ENCODE measurements around the gene GRHL1. TPM values are rescaled to one million over a fixed set of nuclear protein-coding genes. Genes with fewer than 3 reads are reported as not detected.

GRHL1 gene
- total RNA-seq, 1 experiment from 2014 or later: 2.7 TPM

GRCh38 chr2:10046931-10047330, 95.4 kb downstream of the GRHL1 start:
- CTCF ChIA-PET: interaction anchor here (0.7 to 3.5 kb wide), 9 partner anchors 11 to 248 kb away, joined by 3 to 36 read pairs (median 6); no protein-coding TSS in a partner anchor
- no peak for ATAC-seq
- Mint-ChIP-seq H3K4me1 (peaks cover 4% of the 10 kb centered on the region; the same call in 1 of the 2 replicates), H3K36me3 (peaks cover 17% of the 10 kb centered on the region), H3K27ac (peak overlapping the region; percentile 73), H3K27me3 (ENCODE audit: low read depth) (peaks cover 22% of the 10 kb centered on the region), H3K4me3 (no peak overlapping the region), H3K9me3 (no peaks in the 10 kb centered on the region)
- TF ChIP-seq, protein P1, sequence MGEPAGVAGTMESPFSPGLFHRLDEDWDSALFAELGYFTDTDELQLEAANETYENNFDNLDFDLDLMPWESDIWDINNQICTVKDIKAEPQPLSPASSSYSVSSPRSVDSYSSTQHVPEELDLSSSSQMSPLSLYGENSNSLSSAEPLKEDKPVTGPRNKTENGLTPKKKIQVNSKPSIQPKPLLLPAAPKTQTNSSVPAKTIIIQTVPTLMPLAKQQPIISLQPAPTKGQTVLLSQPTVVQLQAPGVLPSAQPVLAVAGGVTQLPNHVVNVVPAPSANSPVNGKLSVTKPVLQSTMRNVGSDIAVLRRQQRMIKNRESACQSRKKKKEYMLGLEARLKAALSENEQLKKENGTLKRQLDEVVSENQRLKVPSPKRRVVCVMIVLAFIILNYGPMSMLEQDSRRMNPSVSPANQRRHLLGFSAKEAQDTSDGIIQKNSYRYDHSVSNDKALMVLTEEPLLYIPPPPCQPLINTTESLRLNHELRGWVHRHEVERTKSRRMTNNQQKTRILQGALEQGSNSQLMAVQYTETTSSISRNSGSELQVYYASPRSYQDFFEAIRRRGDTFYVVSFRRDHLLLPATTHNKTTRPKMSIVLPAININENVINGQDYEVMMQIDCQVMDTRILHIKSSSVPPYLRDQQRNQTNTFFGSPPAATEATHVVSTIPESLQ (CRISPR knock-in tag; IDR thresholded peaks at IDR 0.05): no peak
- no peak for TF ChIP-seq SMAD3 (CRISPR knock-in tag; IDR thresholded peaks at IDR 0.05; ENCODE audit: borderline replicate concordance)
- TF ChIP-seq SP1 (CRISPR knock-in tag; conservative IDR thresholded peaks at IDR 0.05): no peak
- TF ChIP-seq PRRX2 (CRISPR knock-in tag; IDR thresholded peaks at IDR 0.05): no peak
- TF ChIP-seq, protein P2, sequence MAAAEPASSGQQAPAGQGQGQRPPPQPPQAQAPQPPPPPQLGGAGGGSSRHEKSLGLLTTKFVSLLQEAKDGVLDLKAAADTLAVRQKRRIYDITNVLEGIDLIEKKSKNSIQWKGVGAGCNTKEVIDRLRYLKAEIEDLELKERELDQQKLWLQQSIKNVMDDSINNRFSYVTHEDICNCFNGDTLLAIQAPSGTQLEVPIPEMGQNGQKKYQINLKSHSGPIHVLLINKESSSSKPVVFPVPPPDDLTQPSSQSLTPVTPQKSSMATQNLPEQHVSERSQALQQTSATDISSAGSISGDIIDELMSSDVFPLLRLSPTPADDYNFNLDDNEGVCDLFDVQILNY (CRISPR knock-in tag; IDR thresholded peaks at IDR 0.05): no peak
- no peak for TF ChIP-seq NR2C2 (CRISPR knock-in tag; IDR thresholded peaks at IDR 0.05)
- TF ChIP-seq ZNF281 (CRISPR knock-in tag; IDR thresholded peaks at IDR 0.05): no peak
- DNase-seq (ENCODE audit: low spot score): no peak
- POLR2A ChIA-PET: no interaction called here

DNA sequence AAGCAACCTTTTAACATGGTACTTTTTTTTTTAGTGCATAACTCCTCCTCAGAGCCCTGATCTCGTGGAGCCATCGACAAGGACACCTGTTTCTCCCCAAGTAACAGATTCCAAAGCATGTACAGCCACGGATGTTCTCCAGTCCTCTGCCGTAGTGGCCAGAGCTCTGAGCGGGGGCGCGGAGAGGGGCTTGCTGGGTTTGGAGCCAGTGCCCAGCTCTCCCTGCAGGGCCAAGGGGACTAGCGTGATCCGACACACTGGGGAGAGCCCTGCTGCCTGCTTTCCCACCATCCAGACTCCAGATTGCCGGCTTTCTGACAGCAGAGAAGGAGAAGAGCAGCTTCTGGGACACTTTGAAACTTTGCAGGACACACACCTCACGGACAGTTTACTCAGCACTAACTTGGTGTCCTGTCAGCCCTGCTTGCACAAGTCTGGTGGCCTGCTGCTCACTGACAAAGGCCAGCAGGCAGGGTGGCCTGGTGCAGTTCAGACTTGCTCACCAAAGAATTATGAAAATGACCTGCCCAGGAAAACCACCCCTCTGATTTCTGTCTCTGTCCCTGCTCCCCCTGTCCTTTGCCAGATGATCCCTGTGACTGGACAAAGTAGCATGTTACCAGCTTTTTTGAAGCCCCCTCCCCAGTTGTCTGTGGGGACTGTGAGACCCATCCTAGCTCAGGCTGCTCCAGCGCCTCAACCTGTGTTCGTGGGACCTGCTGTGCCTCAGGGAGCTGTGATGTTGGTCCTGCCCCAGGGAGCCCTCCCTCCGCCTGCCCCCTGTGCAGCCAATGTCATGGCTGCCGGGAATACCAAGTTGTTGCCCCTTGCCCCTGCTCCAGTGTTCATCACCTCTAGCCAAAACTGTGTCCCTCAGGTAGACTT, 96.4 kb downstream of the GRHL1 start:
- CTCF ChIA-PET: interaction anchor here (0.6 to 3.5 kb wide), 25 partner anchors 10 to 574 kb away, joined by 3 to 36 read pairs (median 5); partner anchors contain the start of gene TAF1B
- DNase-seq (ENCODE audit: low spot score): no peak
- no peak overlapping the region for H3K27ac Mint-ChIP-seq
- H3K36me3 Mint-ChIP-seq: peaks cover 25% of the 10 kb centered on the region
- no peak for ATAC-seq
- POLR2A ChIA-PET: interaction anchor here (1.0 kb wide), 1 partner anchor 10 kb away, joined by 4 read pairs; no protein-coding TSS in a partner anchor
- H3K9me3 Mint-ChIP-seq: no peaks in the 10 kb centered on the region
- H3K4me1 Mint-ChIP-seq: no peaks in the 10 kb centered on the region
- TF ChIP-seq IRF2 (CRISPR knock-in tag; IDR thresholded peaks at IDR 0.05; ENCODE audit: borderline replicate concordance, low read depth) (no peak), OVOL2 (CRISPR knock-in tag; IDR thresholded peaks at IDR 0.05; ENCODE audit: borderline replicate concordance) (no peak), ZNF263 (CRISPR knock-in tag; IDR thresholded peaks at IDR 0.05; ENCODE audit: low read depth) (no peak), PREB (CRISPR knock-in tag; IDR thresholded peaks at IDR 0.05; ENCODE audit: borderline replicate concordance) (no peak), CBFB (CRISPR knock-in tag; IDR thresholded peaks at IDR 0.05; ENCODE audit: low read depth) (no peak), ETV6 (CRISPR knock-in tag; IDR thresholded peaks at IDR 0.05) (no peak), SP1 (CRISPR knock-in tag; conservative IDR thresholded peaks at IDR 0.05) (no peak), TP53 (CRISPR knock-in tag; IDR thresholded peaks at IDR 0.05) (no peak), NFATC4 (CRISPR knock-in tag; IDR thresholded peaks at IDR 0.05) (no peak), SOX15 (CRISPR knock-in tag; IDR thresholded peaks at IDR 0.05) (no peak), GTF2I (CRISPR knock-in tag; conservative IDR thresholded peaks at IDR 0.05) (no peak), FOXJ3 (CRISPR knock-in tag; IDR thresholded peaks at IDR 0.05; ENCODE audit: borderline replicate concordance) (no peak), MYBL2 (CRISPR knock-in tag; IDR thresholded peaks at IDR 0.05) (no peak), NR3C1 (CRISPR knock-in tag; conservative IDR thresholded peaks at IDR 0.05; ENCODE audit: low read depth) (no peak)
- TF ChIP-seq, protein P1 (CRISPR knock-in tag; IDR thresholded peaks at IDR 0.05): no peak
- TF ChIP-seq, protein P2 (CRISPR knock-in tag; IDR thresholded peaks at IDR 0.05): no peak
- no peak overlapping the region for H3K4me3 Mint-ChIP-seq
- H3K27me3 Mint-ChIP-seq (ENCODE audit: low read depth): peaks cover 12% of the 10 kb centered on the region
